GM18526 (cell line): ENCODE measurements around the gene MAPK1.

ENCODE experiments used
- POLR2A ChIP-seq: IDR thresholded peaks from 3 replicates; pipeline ENCODE4 v1.6.1; 2011; ENCODE audit not compliant: insufficient read length; ENCODE audit errors: extremely low read depth

MAPK1 gene

GRCh38 chr22:21802056-21802455 is 65.4 kb downstream of the MAPK1 start:
- TF ChIP-seq POLR2A = no peak

GRCh38 chr22:21800552-21801303 is 66.7 kb downstream of the MAPK1 start:
- no peak for TF ChIP-seq POLR2A

GRCh38 chr22:21797444-21798221 is 69.8 kb downstream of the MAPK1 start:
- no peak for TF ChIP-seq POLR2A

- no peak for TF ChIP-seq POLR2A
These were observed 70.6 kb downstream of the MAPK1 start for GRCh38 chr22:21796863-21797262.

- TF ChIP-seq POLR2A = no peak
These were observed 71.2 kb downstream of the MAPK1 start for GRCh38 chr22:21796231-21796630.

- no peak for TF ChIP-seq POLR2A
These were observed 75.5 kb downstream of the MAPK1 start for GRCh38 chr22:21791635-21792625.

- TF ChIP-seq POLR2A = no peak
These were observed 77.1 kb downstream of the MAPK1 start for GRCh38 chr22:21790359-21790758.

GRCh38 chr22:21780259-21780658 is 87.2 kb downstream of the MAPK1 start:
- no peak for TF ChIP-seq POLR2A

- no peak for TF ChIP-seq POLR2A
These were observed 88.0 kb downstream of the MAPK1 start for GRCh38 chr22:21779444-21779843.

GRCh38 chr22:21778705-21779363 is 88.6 kb downstream of the MAPK1 start:
- TF ChIP-seq POLR2A = no peak

- TF ChIP-seq POLR2A = no peak
These were observed 95.8 kb downstream of the MAPK1 start for GRCh38 chr22:21771631-21771976.

GRCh38 chr22:21768435-21768834 is 99.0 kb downstream of the MAPK1 start:
- no peak for TF ChIP-seq POLR2A

GRCh38 chr22:21766691-21767462 is 100.6 kb downstream of the MAPK1 start:
- TF ChIP-seq POLR2A = no peak

GRCh38 chr22:21765909-21766529 is 101.4 kb downstream of the MAPK1 start:
- TF ChIP-seq POLR2A = no peak
